CD4-positive, alpha-beta T cell treated with Interleukin-1 beta for 1 hour (primary cell): Measurements from ENCODE around the gene ZNF778.

Experiments
- DNase-seq, 2 donors: peaks; one replicate each; pipeline ENCODE4 v3.0.0-alpha.2; 2020 to 2022

Gene ZNF778

GRCh38 chr16:89217388-89218191 lies at the start of gene ZNF778:
Gene ZNF778, plus strand, starts transcription at chr16:89217703. Its CDS starts 3,425 bp downstream, at chr16:89221128.
- DNase-seq, result peak; percentile 83 to 86

- DNase-seq, result no peak
Observed at GRCh38 chr16:89168381-89169189, 48.9 kb upstream of the ZNF778 start.

- DNase-seq, result no peak
Observed at GRCh38 chr16:89169778-89170177, 47.7 kb upstream of the ZNF778 start.

- DNase-seq, result peak in 1 of 2 donors; percentile 21
Observed at GRCh38 chr16:89170346-89171215, 46.9 kb upstream of the ZNF778 start.

GRCh38 chr16:89171216-89172170 lies 46.0 kb upstream of the ZNF778 start, which contains the start of gene CDH15:
Gene CDH15, plus strand, starts transcription at chr16:89171748. Its CDS starts 84 bp downstream, at chr16:89171832.
- DNase-seq, result peak; percentile 96 to 98

- no peak for DNase-seq
Observed at GRCh38 chr16:89172171-89172527, 45.4 kb upstream of the ZNF778 start.

GRCh38 chr16:89172528-89173173 lies 44.9 kb upstream of the ZNF778 start:
- no peak for DNase-seq

GRCh38 chr16:89173174-89173921 lies 44.2 kb upstream of the ZNF778 start:
- DNase-seq, result no peak

GRCh38 chr16:89174055-89174827 lies 43.3 kb upstream of the ZNF778 start:
- DNase-seq, result no peak

GRCh38 chr16:89174877-89175276 lies 42.6 kb upstream of the ZNF778 start:
- DNase-seq, result no peak

- DNase-seq, result no peak
Observed at GRCh38 chr16:89175280-89176146, 42.0 kb upstream of the ZNF778 start.

- no peak for DNase-seq
Observed at GRCh38 chr16:89176147-89176690, 41.3 kb upstream of the ZNF778 start.

- DNase-seq, result no peak
Observed at GRCh38 chr16:89176717-89177116, 40.8 kb upstream of the ZNF778 start.

GRCh38 chr16:89177501-89177900 lies 40.0 kb upstream of the ZNF778 start:
- no peak for DNase-seq

GRCh38 chr16:89178453-89179147 lies 38.9 kb upstream of the ZNF778 start:
- no peak for DNase-seq

GRCh38 chr16:89179148-89179484 lies 38.4 kb upstream of the ZNF778 start:
- no peak for DNase-seq

GRCh38 chr16:89179656-89180315 lies 37.7 kb upstream of the ZNF778 start:
- DNase-seq, result no peak
